OCI-LY3 (cell line): ENCODE data around the gene PEMT.

Experiments used
- EZH2phosphoT487 ChIP-seq: fragments of 200-600 bp; shearing (Covaris generic); IDR thresholded peaks from 2 replicates; pipeline ENCODE4 v1.6.1; 2018; ENCODE audit warnings: antibody characterized with exemption, mixed run types, low read depth
- TF ChIP-seq, protein P1 (sequence below): fragments of 200-600, 300-600 bp; sonication (generic); IDR thresholded peaks from 2 replicates; pipeline ENCODE4 v1.5.1; 2014; ENCODE audit warnings: antibody characterized with exemption, low read length, low read depth

DNA sequence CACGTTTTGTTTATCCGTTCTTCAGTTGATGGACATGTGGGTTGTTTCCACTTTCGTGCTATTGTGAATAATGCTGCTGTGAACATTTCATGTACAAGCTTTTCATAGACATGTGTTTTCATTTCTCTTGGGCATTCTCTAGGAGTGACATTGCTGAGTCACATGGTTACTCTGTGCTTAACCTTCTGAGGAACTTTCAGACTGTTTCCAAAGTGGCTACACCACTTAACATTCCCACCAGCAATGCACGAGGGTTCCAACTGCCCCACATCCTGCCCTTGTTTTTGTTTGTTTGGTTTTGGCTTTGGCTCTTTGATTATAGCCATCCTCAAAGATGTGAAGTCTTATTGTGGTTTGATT is 14.2 kb upstream of the PEMT start:
- no peak for TF ChIP-seq EZH2phosphoT487
- TF ChIP-seq, protein P1, sequence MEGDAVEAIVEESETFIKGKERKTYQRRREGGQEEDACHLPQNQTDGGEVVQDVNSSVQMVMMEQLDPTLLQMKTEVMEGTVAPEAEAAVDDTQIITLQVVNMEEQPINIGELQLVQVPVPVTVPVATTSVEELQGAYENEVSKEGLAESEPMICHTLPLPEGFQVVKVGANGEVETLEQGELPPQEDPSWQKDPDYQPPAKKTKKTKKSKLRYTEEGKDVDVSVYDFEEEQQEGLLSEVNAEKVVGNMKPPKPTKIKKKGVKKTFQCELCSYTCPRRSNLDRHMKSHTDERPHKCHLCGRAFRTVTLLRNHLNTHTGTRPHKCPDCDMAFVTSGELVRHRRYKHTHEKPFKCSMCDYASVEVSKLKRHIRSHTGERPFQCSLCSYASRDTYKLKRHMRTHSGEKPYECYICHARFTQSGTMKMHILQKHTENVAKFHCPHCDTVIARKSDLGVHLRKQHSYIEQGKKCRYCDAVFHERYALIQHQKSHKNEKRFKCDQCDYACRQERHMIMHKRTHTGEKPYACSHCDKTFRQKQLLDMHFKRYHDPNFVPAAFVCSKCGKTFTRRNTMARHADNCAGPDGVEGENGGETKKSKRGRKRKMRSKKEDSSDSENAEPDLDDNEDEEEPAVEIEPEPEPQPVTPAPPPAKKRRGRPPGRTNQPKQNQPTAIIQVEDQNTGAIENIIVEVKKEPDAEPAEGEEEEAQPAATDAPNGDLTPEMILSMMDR: no peak
